Activated CD4-positive, CD25-positive, alpha-beta regulatory T cell treated with anti-CD3 and anti-CD28 coated beads, Interleukin-2, amount 50 U/mL, for 16 hours (primary cell): ENCODE measurements around the gene MARVELD3.
"Not testable (repeated sequence)": the region's sequence is repeated elsewhere in the genome, so short reads cannot be mapped to it uniquely, and the experiment has no call there.

Source experiments
- DNase-seq: peaks from one replicate; pipeline ENCODE4 v3.0.0-alpha.2; 2020; ENCODE audit warnings: low read depth, low spot score

Gene MARVELD3

GRCh38 chr16:71671165-71671564 is 45.2 kb downstream of the MARVELD3 start:
- DNase-seq: no peak

DNA sequence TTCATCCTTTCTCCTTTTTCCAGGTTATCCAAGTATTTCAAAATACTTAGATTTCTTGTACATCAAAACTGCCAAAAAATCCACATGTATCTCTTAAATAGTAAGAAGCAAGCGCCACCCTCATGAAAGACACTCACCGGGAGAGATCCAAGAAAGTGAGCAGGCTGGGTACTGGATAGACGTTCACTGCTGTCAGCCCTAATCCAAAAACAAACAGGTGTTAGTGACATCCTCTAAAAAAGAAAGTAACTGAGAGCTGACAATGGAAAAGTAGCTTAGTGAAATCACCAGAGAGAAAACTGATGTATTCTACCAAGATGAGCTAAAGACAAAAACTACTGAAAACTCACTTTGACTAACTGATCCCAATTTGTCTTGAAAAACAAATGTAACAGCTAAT is 46.1 kb downstream of the MARVELD3 start:
- DNase-seq: no peak

GRCh38 chr16:71672803-71673581 is 47.0 kb downstream of the MARVELD3 start:
- no peak for DNase-seq

- no peak for DNase-seq
Measured at GRCh38 chr16:71673582-71673973, 47.6 kb downstream of the MARVELD3 start.

- no peak for DNase-seq
Measured at GRCh38 chr16:71674229-71674628, 48.2 kb downstream of the MARVELD3 start.

GRCh38 chr16:71675380-71675779 is 49.4 kb downstream of the MARVELD3 start:
- DNase-seq: no peak

DNA sequence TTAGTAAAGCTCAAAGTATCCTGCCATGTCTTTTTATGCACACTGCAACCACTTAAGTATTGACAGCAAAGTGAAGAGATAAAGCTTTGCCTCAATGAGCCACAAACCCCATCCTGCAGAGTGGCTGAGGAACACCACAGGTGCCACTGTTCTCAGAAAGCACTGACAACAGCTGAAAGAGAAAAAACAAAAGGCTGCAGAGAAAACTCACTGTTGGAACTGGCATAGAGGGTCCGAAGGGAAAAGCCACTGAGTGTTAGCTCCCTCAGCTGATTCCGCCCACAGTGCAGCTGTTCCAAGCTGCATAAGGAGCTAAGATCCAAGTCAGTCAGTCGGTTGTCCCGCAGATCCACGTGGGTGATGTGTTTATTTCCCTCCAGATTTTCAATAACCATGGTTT is 50.3 kb downstream of the MARVELD3 start:
- DNase-seq: no peak

- no peak for DNase-seq
Measured at GRCh38 chr16:71681360-71681759, 55.4 kb downstream of the MARVELD3 start.

GRCh38 chr16:71684280-71684679 is 58.3 kb downstream of the MARVELD3 start:
- DNase-seq: not testable (repeated sequence)
